Measurements from ENCODE around the gene CIB4.

The CIB4 gene

GRCh38 chr2:26654061-26654340, 12.8 kb upstream of the CIB4 start:
- H3K4me3 ChIP-seq (ENCODE audit: low read length), result no peak overlapping the region
- TF ChIP-seq ZNF274 (IDR thresholded peaks at IDR 0.05; ENCODE audit: low read depth, low read length), result no peak

GRCh38 chr2:26653207-26654060, 12.3 kb upstream of the CIB4 start:
- no peak overlapping the region for H3K4me3 ChIP-seq (ENCODE audit: low read length)
- TF ChIP-seq ZNF274 (IDR thresholded peaks at IDR 0.05; ENCODE audit: low read depth, low read length), result no peak

- TF ChIP-seq ZNF274 (IDR thresholded peaks at IDR 0.05; ENCODE audit: low read depth, low read length), result no peak
- no peak overlapping the region for H3K4me3 ChIP-seq (ENCODE audit: low read length)
Measured at GRCh38 chr2:26652361-26653041, 11.3 kb upstream of the CIB4 start.

GRCh38 chr2:26651799-26652198, 10.6 kb upstream of the CIB4 start:
- H3K4me3 ChIP-seq (ENCODE audit: low read length), result no peak overlapping the region
- TF ChIP-seq ZNF274 (IDR thresholded peaks at IDR 0.05; ENCODE audit: low read depth, low read length), result no peak

- H3K4me3 ChIP-seq (ENCODE audit: low read length), result no peak overlapping the region
- no peak for TF ChIP-seq ZNF274 (IDR thresholded peaks at IDR 0.05; ENCODE audit: low read depth, low read length)
Measured at GRCh38 chr2:26651470-26651771, 10.3 kb upstream of the CIB4 start.

GRCh38 chr2:26650713-26651469, 9.7 kb upstream of the CIB4 start:
- no peak overlapping the region for H3K4me3 ChIP-seq (ENCODE audit: low read length)
- no peak for TF ChIP-seq ZNF274 (IDR thresholded peaks at IDR 0.05; ENCODE audit: low read depth, low read length)

- no peak overlapping the region for H3K4me3 ChIP-seq (ENCODE audit: low read length)
- no peak for TF ChIP-seq ZNF274 (IDR thresholded peaks at IDR 0.05; ENCODE audit: low read depth, low read length)
Measured at GRCh38 chr2:26649992-26650712, 9.0 kb upstream of the CIB4 start.

- TF ChIP-seq ZNF274 (IDR thresholded peaks at IDR 0.05; ENCODE audit: low read depth, low read length), result no peak
- H3K4me3 ChIP-seq (ENCODE audit: low read length), result no peak overlapping the region
Measured at GRCh38 chr2:26649322-26649721, 8.2 kb upstream of the CIB4 start.

GRCh38 chr2:26648516-26648915, 7.3 kb upstream of the CIB4 start:
- no peak for TF ChIP-seq ZNF274 (IDR thresholded peaks at IDR 0.05; ENCODE audit: low read depth, low read length)
- no peak overlapping the region for H3K4me3 ChIP-seq (ENCODE audit: low read length)

- no peak overlapping the region for H3K4me3 ChIP-seq (ENCODE audit: low read length)
- no peak for TF ChIP-seq ZNF274 (IDR thresholded peaks at IDR 0.05; ENCODE audit: low read depth, low read length)
Measured at GRCh38 chr2:26647981-26648380, 6.8 kb upstream of the CIB4 start.

GRCh38 chr2:26646986-26647672, 6.0 kb upstream of the CIB4 start:
- no peak overlapping the region for H3K4me3 ChIP-seq (ENCODE audit: low read length)
- no peak for TF ChIP-seq ZNF274 (IDR thresholded peaks at IDR 0.05; ENCODE audit: low read depth, low read length)

- no peak overlapping the region for H3K4me3 ChIP-seq (ENCODE audit: low read length)
- TF ChIP-seq ZNF274 (IDR thresholded peaks at IDR 0.05; ENCODE audit: low read depth, low read length), result no peak
Measured at GRCh38 chr2:26645762-26646161, 4.6 kb upstream of the CIB4 start.

- no peak for TF ChIP-seq ZNF274 (IDR thresholded peaks at IDR 0.05; ENCODE audit: low read depth, low read length)
- H3K4me3 ChIP-seq (ENCODE audit: low read length), result no peak overlapping the region
Measured at GRCh38 chr2:26644188-26644835, 3.1 kb upstream of the CIB4 start.

Data from GM08714 (cell line).